WTC11 (cell line): ENCODE data around the gene VSX1. TPM values are rescaled to one million over a fixed set of nuclear protein-coding genes. Genes with fewer than 3 reads are reported as not detected.

Experiments used
- ATAC-seq: fragments of 200-7000 bp; cut with Tn5 transposase; 2 replicates; pipeline ENCODE4 v1.10.0; 2021; ENCODE audit warnings: mild to moderate bottlenecking, moderate library complexity
- CTCF ChIA-PET: fragments of 300-600 bp; sonication (Branson Sonifier 250); formaldehyde crosslinking; loops from one replicate; lab custom pipeline; 2021; ENCODE audit warnings: antibody characterized with exemption; lab: Charles Lee
- POLR2A ChIA-PET: fragments of 350-600 bp; sonication (Branson Sonifier 250); formaldehyde crosslinking; loops from one replicate; lab custom pipeline; 2021; ENCODE audit warnings: antibody characterized with exemption; lab: Charles Lee
- DNase-seq: peaks from one replicate; pipeline ENCODE4 v3.0.0; 2021; ENCODE audit warnings: low spot score
- H3K27ac Mint-ChIP-seq: 2 replicates; pipeline ENCODE4 v1.8.0; 2021; ENCODE audit warnings: mixed read lengths
- H3K27me3 Mint-ChIP-seq: 2 replicates; pipeline ENCODE4 v1.8.0; 2021; ENCODE audit warnings: low read depth, mild to moderate bottlenecking, moderate library complexity, mixed read lengths
- H3K36me3 Mint-ChIP-seq: 2 replicates; pipeline ENCODE4 v1.8.0; 2021; ENCODE audit warnings: mixed read lengths
- H3K4me1 Mint-ChIP-seq: 2 replicates; pipeline ENCODE4 v1.8.0; 2022; ENCODE audit warnings: mixed read lengths
- H3K4me3 Mint-ChIP-seq: 2 replicates; pipeline ENCODE4 v1.8.0; 2021; ENCODE audit warnings: mild to moderate bottlenecking, moderate library complexity, mixed read lengths
- H3K9me3 Mint-ChIP-seq: 2 replicates; pipeline ENCODE4 v1.8.0; 2021; ENCODE audit warnings: mixed read lengths
- ATF1 ChIP-seq: sonication (generic); formaldehyde crosslinking; IDR thresholded peaks from 2 replicates; pipeline ENCODE4 v1.8.1; 2023; ENCODE audit warnings: mild to moderate bottlenecking, moderate library complexity, missing genetic modification reagents
- CREB1 ChIP-seq: sonication (generic); formaldehyde crosslinking; IDR thresholded peaks from 2 replicates; pipeline ENCODE4 v1.8.0; 2023; ENCODE audit warnings: mild to moderate bottlenecking, missing genetic modification reagents
- FOXK1 ChIP-seq: sonication (generic); formaldehyde crosslinking; IDR thresholded peaks from 2 replicates; pipeline ENCODE4 v1.8.0; 2022; ENCODE audit warnings: mild to moderate bottlenecking, moderate library complexity, missing genetic modification reagents
- GABPB1 ChIP-seq: sonication (generic); formaldehyde crosslinking; IDR thresholded peaks from 2 replicates; pipeline ENCODE4 v1.8.1; 2023; ENCODE audit warnings: mild to moderate bottlenecking, missing genetic modification reagents
- GTF2I ChIP-seq: fragments of 250-450 bp; sonication (Bioruptor Pico); conservative IDR thresholded peaks from 2 replicates; pipeline ENCODE4 v1.4.0; 2021; ENCODE audit warnings: mild to moderate bottlenecking
- IRF2 ChIP-seq: sonication (generic); formaldehyde crosslinking; IDR thresholded peaks from 2 replicates; pipeline ENCODE4 v1.8.0; 2022; ENCODE audit warnings: low read depth, missing genetic modification reagents, borderline replicate concordance
- NR3C1 ChIP-seq: sonication (generic); formaldehyde crosslinking; conservative IDR thresholded peaks from 2 replicates; pipeline ENCODE4 v1.8.1; 2023; ENCODE audit warnings: low read depth, mild to moderate bottlenecking, missing genetic modification reagents
- PRRX2 ChIP-seq: fragments of 250-450 bp; sonication (Bioruptor Pico); IDR thresholded peaks from 2 replicates; pipeline ENCODE4 v1.8.0; 2021; ENCODE audit warnings: mild to moderate bottlenecking
- SMAD4 ChIP-seq: sonication (generic); formaldehyde crosslinking; IDR thresholded peaks from 2 replicates; pipeline ENCODE4 v1.8.0; 2022; ENCODE audit warnings: mild to moderate bottlenecking, missing genetic modification reagents
- SOX15 ChIP-seq: fragments of 250-450 bp; sonication (Bioruptor Pico); IDR thresholded peaks from 2 replicates; pipeline ENCODE4 v1.9.0; 2021; ENCODE audit warnings: mild to moderate bottlenecking
- TCF7 ChIP-seq: sonication (generic); formaldehyde crosslinking; IDR thresholded peaks from 2 replicates; pipeline ENCODE4 v1.8.0; 2022; ENCODE audit warnings: mild to moderate bottlenecking, low read depth, missing genetic modification reagents, moderate library complexity
- TP53 ChIP-seq: sonication (generic); formaldehyde crosslinking; IDR thresholded peaks from 2 replicates; pipeline ENCODE4 v1.8.1; 2023; ENCODE audit warnings: mild to moderate bottlenecking, missing genetic modification reagents
- ZNF232 ChIP-seq: sonication (generic); formaldehyde crosslinking; IDR thresholded peaks from 2 replicates; pipeline ENCODE4 v1.8.0; 2022; ENCODE audit warnings: mild to moderate bottlenecking, missing genetic modification reagents
- ZNF396 ChIP-seq: fragments of 250-450 bp; sonication (Bioruptor Pico); IDR thresholded peaks from 2 replicates; pipeline ENCODE4 v1.8.0; 2021; ENCODE audit warnings: mild to moderate bottlenecking, moderate library complexity, borderline replicate concordance
- total RNA-seq: library from RNA; stranded (reverse); gene quantifications from 3 replicates; pipeline ENCODE4 v1.2.3, GENCODE V29; 2021
- TF ChIP-seq, protein P1 (sequence below): sonication (generic); formaldehyde crosslinking; IDR thresholded peaks from 2 replicates; pipeline ENCODE4 v1.8.1; 2023; ENCODE audit warnings: mild to moderate bottlenecking, missing genetic modification reagents
- TF ChIP-seq, protein P2 (sequence below): sonication (generic); formaldehyde crosslinking; IDR thresholded peaks from 2 replicates; pipeline ENCODE4 v1.8.0; 2023; ENCODE audit warnings: mild to moderate bottlenecking, missing genetic modification reagents
- TF ChIP-seq, protein P3 (sequence below): sonication (generic); formaldehyde crosslinking; IDR thresholded peaks from 2 replicates; pipeline ENCODE4 v1.8.0; 2022; ENCODE audit warnings: mild to moderate bottlenecking, missing genetic modification reagents
- TF ChIP-seq, protein P4 (sequence below): sonication (generic); formaldehyde crosslinking; IDR thresholded peaks from 2 replicates; pipeline ENCODE4 v1.8.1; 2023; ENCODE audit warnings: mild to moderate bottlenecking, moderate library complexity, missing genetic modification reagents
- TF ChIP-seq, protein P5 (sequence below): fragments of 200-600 bp; IDR thresholded peaks from 2 replicates; pipeline ENCODE4 v1.8.0; 2022; ENCODE audit warnings: antibody characterized with exemption
- TF ChIP-seq, protein P6 (sequence below): sonication (generic); formaldehyde crosslinking; conservative IDR thresholded peaks from 2 replicates; pipeline ENCODE4 v1.8.1; 2022; ENCODE audit warnings: mild to moderate bottlenecking, missing genetic modification reagents
- TF ChIP-seq, protein P7 (sequence below): fragments of 250-450 bp; sonication (Bioruptor Pico); IDR thresholded peaks from 2 replicates; pipeline ENCODE4 v2.1.2; 2022; ENCODE audit warnings: mild to moderate bottlenecking, moderate library complexity
- TF ChIP-seq, protein P8 (sequence below): sonication (generic); formaldehyde crosslinking; IDR thresholded peaks from 2 replicates; pipeline ENCODE4 v1.8.1; 2022; ENCODE audit warnings: mild to moderate bottlenecking, missing genetic modification reagents, moderate library complexity, borderline replicate concordance

Gene VSX1
- total RNA-seq, 1 experiment from 2014 or later: not detected

DNA sequence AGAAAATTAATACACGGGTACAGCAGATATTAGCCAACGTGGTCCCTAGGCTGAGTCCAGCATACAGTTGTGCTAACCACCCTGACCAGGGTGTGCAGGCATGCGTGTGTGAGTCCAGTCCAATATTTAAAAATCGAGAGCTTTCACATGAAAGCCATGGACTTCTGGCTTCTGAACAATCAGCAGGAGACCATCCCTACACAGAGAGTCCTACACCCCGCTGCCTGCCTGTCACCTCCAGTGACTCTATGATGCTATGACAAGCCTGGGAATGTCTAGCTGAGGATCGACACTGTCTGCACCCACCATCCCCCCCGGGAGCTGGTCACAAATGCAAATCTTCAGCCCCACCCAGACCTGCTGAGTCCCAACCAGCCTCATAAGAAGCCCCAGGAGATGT lies 31.9 kb downstream of the VSX1 start (continued):
- TF ChIP-seq, protein P1, sequence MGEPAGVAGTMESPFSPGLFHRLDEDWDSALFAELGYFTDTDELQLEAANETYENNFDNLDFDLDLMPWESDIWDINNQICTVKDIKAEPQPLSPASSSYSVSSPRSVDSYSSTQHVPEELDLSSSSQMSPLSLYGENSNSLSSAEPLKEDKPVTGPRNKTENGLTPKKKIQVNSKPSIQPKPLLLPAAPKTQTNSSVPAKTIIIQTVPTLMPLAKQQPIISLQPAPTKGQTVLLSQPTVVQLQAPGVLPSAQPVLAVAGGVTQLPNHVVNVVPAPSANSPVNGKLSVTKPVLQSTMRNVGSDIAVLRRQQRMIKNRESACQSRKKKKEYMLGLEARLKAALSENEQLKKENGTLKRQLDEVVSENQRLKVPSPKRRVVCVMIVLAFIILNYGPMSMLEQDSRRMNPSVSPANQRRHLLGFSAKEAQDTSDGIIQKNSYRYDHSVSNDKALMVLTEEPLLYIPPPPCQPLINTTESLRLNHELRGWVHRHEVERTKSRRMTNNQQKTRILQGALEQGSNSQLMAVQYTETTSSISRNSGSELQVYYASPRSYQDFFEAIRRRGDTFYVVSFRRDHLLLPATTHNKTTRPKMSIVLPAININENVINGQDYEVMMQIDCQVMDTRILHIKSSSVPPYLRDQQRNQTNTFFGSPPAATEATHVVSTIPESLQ (CRISPR knock-in tag): no peak
- TF ChIP-seq FOXK1 (CRISPR knock-in tag) (no peak), GTF2I (no peak), ZNF232 (CRISPR knock-in tag) (no peak), PRRX2 (CRISPR knock-in tag) (no peak), IRF2 (CRISPR knock-in tag) (no peak)
- TF ChIP-seq, protein P2, sequence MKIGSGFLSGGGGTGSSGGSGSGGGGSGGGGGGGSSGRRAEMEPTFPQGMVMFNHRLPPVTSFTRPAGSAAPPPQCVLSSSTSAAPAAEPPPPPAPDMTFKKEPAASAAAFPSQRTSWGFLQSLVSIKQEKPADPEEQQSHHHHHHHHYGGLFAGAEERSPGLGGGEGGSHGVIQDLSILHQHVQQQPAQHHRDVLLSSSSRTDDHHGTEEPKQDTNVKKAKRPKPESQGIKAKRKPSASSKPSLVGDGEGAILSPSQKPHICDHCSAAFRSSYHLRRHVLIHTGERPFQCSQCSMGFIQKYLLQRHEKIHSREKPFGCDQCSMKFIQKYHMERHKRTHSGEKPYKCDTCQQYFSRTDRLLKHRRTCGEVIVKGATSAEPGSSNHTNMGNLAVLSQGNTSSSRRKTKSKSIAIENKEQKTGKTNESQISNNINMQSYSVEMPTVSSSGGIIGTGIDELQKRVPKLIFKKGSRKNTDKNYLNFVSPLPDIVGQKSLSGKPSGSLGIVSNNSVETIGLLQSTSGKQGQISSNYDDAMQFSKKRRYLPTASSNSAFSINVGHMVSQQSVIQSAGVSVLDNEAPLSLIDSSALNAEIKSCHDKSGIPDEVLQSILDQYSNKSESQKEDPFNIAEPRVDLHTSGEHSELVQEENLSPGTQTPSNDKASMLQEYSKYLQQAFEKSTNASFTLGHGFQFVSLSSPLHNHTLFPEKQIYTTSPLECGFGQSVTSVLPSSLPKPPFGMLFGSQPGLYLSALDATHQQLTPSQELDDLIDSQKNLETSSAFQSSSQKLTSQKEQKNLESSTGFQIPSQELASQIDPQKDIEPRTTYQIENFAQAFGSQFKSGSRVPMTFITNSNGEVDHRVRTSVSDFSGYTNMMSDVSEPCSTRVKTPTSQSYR (CRISPR knock-in tag): no peak

DNA sequence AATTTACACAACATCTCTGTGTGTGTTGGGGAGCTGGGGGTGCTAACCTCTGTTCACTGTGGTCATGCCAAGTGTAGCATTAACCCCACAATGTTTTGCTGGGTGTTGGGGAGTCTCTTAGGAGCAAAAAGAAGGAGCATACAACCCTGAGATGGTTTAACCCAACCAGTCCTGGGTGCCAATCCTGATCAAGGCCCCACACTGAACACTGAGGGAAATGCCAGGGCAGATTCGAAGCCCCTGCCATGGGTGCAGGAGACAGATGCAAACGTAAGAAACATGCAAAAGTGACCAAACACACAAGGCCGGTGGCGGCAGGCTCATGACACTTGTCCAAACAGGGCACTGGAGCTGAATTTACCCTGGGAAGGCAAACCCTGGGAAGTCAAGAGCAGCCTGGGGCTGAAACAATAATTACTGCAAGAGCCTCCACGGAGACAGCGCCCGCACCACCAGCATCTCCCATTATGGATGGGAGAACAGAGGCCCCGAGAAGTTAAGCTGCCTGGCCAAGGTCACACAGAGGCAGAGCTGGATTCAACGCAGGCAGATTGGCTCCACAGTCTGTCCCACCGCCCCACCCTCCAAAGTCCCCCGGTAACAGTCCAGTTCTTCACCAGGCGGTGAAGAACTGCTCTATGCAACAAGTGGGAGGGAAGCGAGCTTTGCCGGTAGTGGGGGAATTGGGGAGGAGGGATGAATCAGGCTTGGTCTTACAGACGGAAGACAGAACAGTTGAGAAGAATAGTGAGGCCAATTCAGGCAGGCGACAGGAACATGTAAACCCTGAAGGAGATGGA lies 32.5 kb downstream of the VSX1 start:
- POLR2A ChIA-PET: no interaction called here
- no peak overlapping the region; the same call in 1 of the 2 replicates for H3K27ac Mint-ChIP-seq
- no peak for ATAC-seq
- DNase-seq: no peak
- H3K4me1 Mint-ChIP-seq: 0 out of 2 replicates have a peak, but pooled peaks cover 7% of the 10 kb centered on the region
- H3K27me3 Mint-ChIP-seq: peaks cover 1% of the 10 kb centered on the region; the same call in 1 of the 2 replicates
- no peaks in the 10 kb centered on the region for H3K36me3 Mint-ChIP-seq
- no peak overlapping the region for H3K4me3 Mint-ChIP-seq
- CTCF ChIA-PET: no interaction called here
- TF ChIP-seq, protein P3, sequence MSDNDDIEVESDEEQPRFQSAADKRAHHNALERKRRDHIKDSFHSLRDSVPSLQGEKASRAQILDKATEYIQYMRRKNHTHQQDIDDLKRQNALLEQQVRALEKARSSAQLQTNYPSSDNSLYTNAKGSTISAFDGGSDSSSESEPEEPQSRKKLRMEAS: no peak
- TF ChIP-seq TP53 (CRISPR knock-in tag): no peak
- TF ChIP-seq SMAD4 (CRISPR knock-in tag): no peak
- no peak for TF ChIP-seq PRRX2 (CRISPR knock-in tag)
- no peak for TF ChIP-seq GABPB1 (CRISPR knock-in tag)
- TF ChIP-seq, protein P4, sequence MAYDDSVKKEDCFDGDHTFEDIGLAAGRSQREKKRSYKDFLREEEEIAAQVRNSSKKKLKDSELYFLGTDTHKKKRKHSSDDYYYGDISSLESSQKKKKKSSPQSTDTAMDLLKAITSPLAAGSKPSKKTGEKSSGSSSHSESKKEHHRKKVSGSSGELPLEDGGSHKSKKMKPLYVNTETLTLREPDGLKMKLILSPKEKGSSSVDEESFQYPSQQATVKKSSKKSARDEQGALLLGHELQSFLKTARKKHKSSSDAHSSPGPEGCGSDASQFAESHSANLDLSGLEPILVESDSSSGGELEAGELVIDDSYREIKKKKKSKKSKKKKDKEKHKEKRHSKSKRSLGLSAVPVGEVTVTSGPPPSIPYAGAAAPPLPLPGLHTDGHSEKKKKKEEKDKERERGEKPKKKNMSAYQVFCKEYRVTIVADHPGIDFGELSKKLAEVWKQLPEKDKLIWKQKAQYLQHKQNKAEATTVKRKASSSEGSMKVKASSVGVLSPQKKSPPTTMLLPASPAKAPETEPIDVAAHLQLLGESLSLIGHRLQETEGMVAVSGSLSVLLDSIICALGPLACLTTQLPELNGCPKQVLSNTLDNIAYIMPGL: no peak
- no peak for TF ChIP-seq ZNF396 (CRISPR knock-in tag)
- no peak for TF ChIP-seq NR3C1 (CRISPR knock-in tag)
- TF ChIP-seq ATF1 (CRISPR knock-in tag): no peak
- TF ChIP-seq, all 79 proteins: peak for 0
- H3K9me3 Mint-ChIP-seq: no peaks in the 10 kb centered on the region

DNA sequence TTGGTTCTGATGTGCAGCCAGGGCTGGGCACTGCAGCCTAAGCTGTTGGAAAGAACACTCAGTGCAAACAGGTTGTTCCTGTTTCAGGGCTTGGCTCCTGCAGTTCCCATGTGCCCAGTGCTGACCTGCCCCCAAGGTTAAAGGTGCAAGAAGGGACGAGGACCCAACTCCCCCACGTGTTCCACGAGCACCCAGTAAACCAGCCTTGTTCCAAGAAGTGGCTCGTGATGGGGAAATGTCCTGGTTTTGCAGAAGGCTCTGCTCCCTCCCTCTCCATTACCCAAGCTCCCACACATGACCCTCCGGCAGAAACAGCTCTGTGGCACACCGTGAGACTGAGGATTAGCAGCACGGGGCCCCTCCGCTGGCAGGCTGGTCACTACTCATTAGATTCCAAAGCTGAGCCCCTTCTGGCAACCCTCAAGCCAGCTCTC lies 33.4 kb downstream of the VSX1 start:
- ATAC-seq (no peak), DNase-seq (no peak)
- Mint-ChIP-seq H3K9me3 (no peaks in the 10 kb centered on the region), H3K4me1 (0 out of 2 replicates have a peak, but pooled peaks cover 7% of the 10 kb centered on the region), H3K27ac (no peak overlapping the region), H3K4me3 (no peak overlapping the region), H3K36me3 (no peaks in the 10 kb centered on the region), H3K27me3 (no peaks in the 10 kb centered on the region)
- CTCF ChIA-PET: no interaction called here
- POLR2A ChIA-PET: no interaction called here
- TF ChIP-seq TCF7 (no peak), SOX15 (CRISPR knock-in tag) (no peak), CREB1 (CRISPR knock-in tag) (no peak), ZNF232 (CRISPR knock-in tag) (no peak)
- TF ChIP-seq, protein P5, sequence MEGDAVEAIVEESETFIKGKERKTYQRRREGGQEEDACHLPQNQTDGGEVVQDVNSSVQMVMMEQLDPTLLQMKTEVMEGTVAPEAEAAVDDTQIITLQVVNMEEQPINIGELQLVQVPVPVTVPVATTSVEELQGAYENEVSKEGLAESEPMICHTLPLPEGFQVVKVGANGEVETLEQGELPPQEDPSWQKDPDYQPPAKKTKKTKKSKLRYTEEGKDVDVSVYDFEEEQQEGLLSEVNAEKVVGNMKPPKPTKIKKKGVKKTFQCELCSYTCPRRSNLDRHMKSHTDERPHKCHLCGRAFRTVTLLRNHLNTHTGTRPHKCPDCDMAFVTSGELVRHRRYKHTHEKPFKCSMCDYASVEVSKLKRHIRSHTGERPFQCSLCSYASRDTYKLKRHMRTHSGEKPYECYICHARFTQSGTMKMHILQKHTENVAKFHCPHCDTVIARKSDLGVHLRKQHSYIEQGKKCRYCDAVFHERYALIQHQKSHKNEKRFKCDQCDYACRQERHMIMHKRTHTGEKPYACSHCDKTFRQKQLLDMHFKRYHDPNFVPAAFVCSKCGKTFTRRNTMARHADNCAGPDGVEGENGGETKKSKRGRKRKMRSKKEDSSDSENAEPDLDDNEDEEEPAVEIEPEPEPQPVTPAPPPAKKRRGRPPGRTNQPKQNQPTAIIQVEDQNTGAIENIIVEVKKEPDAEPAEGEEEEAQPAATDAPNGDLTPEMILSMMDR: no peak
- TF ChIP-seq, protein P6, sequence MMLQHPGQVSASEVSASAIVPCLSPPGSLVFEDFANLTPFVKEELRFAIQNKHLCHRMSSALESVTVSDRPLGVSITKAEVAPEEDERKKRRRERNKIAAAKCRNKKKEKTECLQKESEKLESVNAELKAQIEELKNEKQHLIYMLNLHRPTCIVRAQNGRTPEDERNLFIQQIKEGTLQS: no peak
- TF ChIP-seq, protein P7, sequence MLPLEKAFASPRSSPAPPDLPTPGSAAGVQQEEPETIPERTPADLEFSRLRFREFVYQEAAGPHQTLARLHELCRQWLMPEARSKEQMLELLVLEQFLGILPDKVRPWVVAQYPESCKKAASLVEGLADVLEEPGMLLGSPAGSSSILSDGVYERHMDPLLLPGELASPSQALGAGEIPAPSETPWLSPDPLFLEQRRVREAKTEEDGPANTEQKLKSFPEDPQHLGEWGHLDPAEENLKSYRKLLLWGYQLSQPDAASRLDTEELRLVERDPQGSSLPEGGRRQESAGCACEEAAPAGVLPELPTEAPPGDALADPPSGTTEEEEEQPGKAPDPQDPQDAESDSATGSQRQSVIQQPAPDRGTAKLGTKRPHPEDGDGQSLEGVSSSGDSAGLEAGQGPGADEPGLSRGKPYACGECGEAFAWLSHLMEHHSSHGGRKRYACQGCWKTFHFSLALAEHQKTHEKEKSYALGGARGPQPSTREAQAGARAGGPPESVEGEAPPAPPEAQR (CRISPR knock-in tag): no peak
- TF ChIP-seq, protein P8, sequence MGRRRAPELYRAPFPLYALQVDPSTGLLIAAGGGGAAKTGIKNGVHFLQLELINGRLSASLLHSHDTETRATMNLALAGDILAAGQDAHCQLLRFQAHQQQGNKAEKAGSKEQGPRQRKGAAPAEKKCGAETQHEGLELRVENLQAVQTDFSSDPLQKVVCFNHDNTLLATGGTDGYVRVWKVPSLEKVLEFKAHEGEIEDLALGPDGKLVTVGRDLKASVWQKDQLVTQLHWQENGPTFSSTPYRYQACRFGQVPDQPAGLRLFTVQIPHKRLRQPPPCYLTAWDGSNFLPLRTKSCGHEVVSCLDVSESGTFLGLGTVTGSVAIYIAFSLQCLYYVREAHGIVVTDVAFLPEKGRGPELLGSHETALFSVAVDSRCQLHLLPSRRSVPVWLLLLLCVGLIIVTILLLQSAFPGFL (CRISPR knock-in tag): no peak
